Duodenal mucosa (tissue), 2 donors: ENCODE measurements around the gene UTP18.
"Not testable (repeated sequence)": the region's sequence is repeated elsewhere in the genome, so short reads cannot be mapped to it uniquely, and the experiment has no call there.

Experiments
- H3K27ac ChIP-seq: one replicate; pipeline ENCODE4 v1.7.0; 2013; ENCODE audit warnings: low read depth, low read length
- H3K27me3 ChIP-seq, 2 donors: one replicate each; pipeline ENCODE4 v1.7.0; 2013; ENCODE audit warnings: low read length in 2 of 2, control low read depth in 1 of 2; ENCODE audit not compliant: insufficient read depth in 2 of 2, control insufficient read depth in 1 of 2
- H3K36me3 ChIP-seq, 2 donors: one replicate each; pipeline ENCODE4 v1.7.0; 2013; ENCODE audit warnings: low read length in 2 of 2, control low read depth in 1 of 2; ENCODE audit not compliant: insufficient read depth in 2 of 2, control insufficient read depth in 1 of 2
- H3K4me1 ChIP-seq, 2 donors: one replicate each; pipeline ENCODE4 v1.7.0; 2013; ENCODE audit warnings: low read length in 2 of 2, control low read depth in 1 of 2; ENCODE audit not compliant: insufficient read depth in 2 of 2, control insufficient read depth in 1 of 2
- H3K4me3 ChIP-seq, 2 donors: one replicate each; pipeline ENCODE4 v1.7.0; 2013; ENCODE audit warnings: low read length in 2 of 2, low read depth in 1 of 2
- H3K9ac ChIP-seq, 2 donors: one replicate each; pipeline ENCODE4 v1.7.0; 2013; ENCODE audit warnings: low read length in 2 of 2, low read depth in 1 of 2
- H3K9me3 ChIP-seq, 2 donors: one replicate each; pipeline ENCODE4 v1.7.0; 2013; ENCODE audit warnings: low read length in 2 of 2, control low read depth in 1 of 2; ENCODE audit not compliant: control insufficient read depth in 1 of 2

Gene UTP18

GRCh38 chr17:51279183-51279582, 18.8 kb downstream of the UTP18 start:
- peaks cover 23 to 72% of the 10 kb centered on the region in 2 donors for H3K36me3 ChIP-seq

GRCh38 chr17:51287412-51287811, 27.1 kb downstream of the UTP18 start:
- Histone ChIP-seq H3K4me3 (no peak overlapping the region), H3K36me3 (peaks cover 18 to 66% of the 10 kb centered on the region in 2 donors), H3K27ac (no peak overlapping the region), H3K4me1 (no peaks in the 10 kb centered on the region), H3K9ac (no peak overlapping the region), H3K27me3 (no peaks in the 10 kb centered on the region), H3K9me3 (no peaks in the 10 kb centered on the region)

More at GRCh38 chr17:51279183-51279582, 18.8 kb downstream of the UTP18 start:
- H3K27ac ChIP-seq, result no peak overlapping the region
- no peak overlapping the region for H3K9ac ChIP-seq
- H3K4me1 ChIP-seq, result no peaks in the 10 kb centered on the region
- no peak overlapping the region for H3K4me3 ChIP-seq
- no peaks in the 10 kb centered on the region for H3K9me3 ChIP-seq
- no peaks in the 10 kb centered on the region for H3K27me3 ChIP-seq

DNA sequence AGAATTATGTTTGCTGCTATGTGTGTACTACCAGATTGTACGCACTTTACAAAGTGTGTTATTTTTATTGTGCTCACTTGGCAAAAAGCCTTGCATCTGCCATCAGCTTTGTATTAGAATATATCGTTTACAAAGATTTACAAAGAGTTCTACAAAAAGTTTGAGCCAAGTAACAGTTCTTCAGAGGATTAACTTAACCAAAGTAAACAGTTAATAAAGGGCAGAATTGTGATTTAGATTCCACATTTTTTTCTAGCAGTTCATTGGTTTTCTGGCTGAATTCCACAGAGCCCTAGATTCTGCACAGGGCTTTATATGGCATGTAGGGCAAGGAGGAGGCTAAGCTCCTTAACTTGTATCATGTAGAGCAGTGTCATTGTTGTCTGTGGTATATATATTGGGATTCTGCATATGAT, 29.4 kb downstream of the UTP18 start:
- no peak overlapping the region for H3K9ac ChIP-seq
- no peak overlapping the region for H3K4me3 ChIP-seq
- no peaks in the 10 kb centered on the region for H3K27me3 ChIP-seq
- no peaks in the 10 kb centered on the region for H3K9me3 ChIP-seq
- no peak overlapping the region for H3K27ac ChIP-seq
- H3K4me1 ChIP-seq, result no peaks in the 10 kb centered on the region
- peaks cover 18 to 71% of the 10 kb centered on the region in 2 donors for H3K36me3 ChIP-seq

DNA sequence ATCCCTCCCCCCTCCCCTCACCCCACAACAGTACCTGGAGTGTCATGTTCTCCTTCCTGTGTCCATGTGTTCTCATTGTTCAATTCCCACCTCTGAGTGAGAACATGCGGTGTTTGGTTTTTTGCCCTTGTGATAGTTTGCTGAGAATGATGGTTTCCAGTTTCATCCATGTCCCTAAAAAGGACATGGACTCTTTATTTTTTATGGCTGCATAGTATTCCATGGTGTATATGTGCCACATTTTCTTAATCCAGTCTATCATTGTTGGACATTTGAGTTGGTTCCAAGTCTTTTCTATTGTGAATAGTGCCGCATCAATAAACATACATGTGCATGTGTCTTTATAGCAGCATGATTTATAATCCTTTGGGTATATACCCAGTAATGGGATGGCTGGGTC, 34.0 kb downstream of the UTP18 start:
- peaks cover 13 to 45% of the 10 kb centered on the region in 2 donors for H3K36me3 ChIP-seq
- not testable (repeated sequence) for H3K27ac ChIP-seq, H3K9me3 ChIP-seq, H3K27me3 ChIP-seq, H3K4me3 ChIP-seq, H3K9ac ChIP-seq, H3K4me1 ChIP-seq

GRCh38 chr17:51298508-51299371, 38.4 kb downstream of the UTP18 start:
- Histone ChIP-seq H3K4me1 (peaks cover 0 to 5% of the 10 kb centered on the region in 2 donors), H3K27ac (no peak overlapping the region), H3K27me3 (no peaks in the 10 kb centered on the region), H3K4me3 (no peak overlapping the region), H3K9me3 (no peaks in the 10 kb centered on the region), H3K36me3 (peaks cover 10 to 12% of the 10 kb centered on the region in 2 donors), H3K9ac (no peak overlapping the region)

- no peak overlapping the region for H3K9ac ChIP-seq
- H3K4me3 ChIP-seq, result no peak overlapping the region
- H3K27ac ChIP-seq, result no peak overlapping the region
- H3K4me1 ChIP-seq, result peaks cover 0 to 5% of the 10 kb centered on the region in 2 donors
- peaks cover 10% of the 10 kb centered on the region in 2 donors for H3K36me3 ChIP-seq
- no peaks in the 10 kb centered on the region for H3K9me3 ChIP-seq
- no peaks in the 10 kb centered on the region for H3K27me3 ChIP-seq
Measured at GRCh38 chr17:51299859-51300258, 39.5 kb downstream of the UTP18 start.

GRCh38 chr17:51305182-51305581, 44.8 kb downstream of the UTP18 start:
- H3K36me3 ChIP-seq, result no peaks in the 10 kb centered on the region
- H3K4me3 ChIP-seq, result no peak overlapping the region
- no peaks in the 10 kb centered on the region for H3K9me3 ChIP-seq
- no peaks in the 10 kb centered on the region for H3K27me3 ChIP-seq
- no peaks in the 10 kb centered on the region for H3K4me1 ChIP-seq
- no peak overlapping the region for H3K9ac ChIP-seq
- H3K27ac ChIP-seq, result no peak overlapping the region

DNA sequence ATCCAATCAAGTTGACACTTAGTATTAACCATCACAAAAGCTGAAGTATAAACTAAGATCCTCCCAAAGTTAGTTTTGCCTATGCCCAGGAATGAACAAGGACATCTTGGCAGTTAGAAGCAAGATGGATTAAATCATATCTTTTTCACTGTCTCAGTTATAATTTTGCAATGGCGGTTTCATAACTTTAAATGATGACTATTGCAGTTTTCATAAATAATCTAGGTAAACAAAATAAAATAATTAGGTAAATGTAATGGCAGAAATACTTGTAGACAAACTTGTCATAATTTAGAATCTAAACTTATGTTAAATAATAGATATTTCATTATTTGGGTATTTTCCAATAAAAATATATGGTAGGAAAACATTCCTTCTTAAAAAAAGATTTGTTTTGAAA, 51.7 kb downstream of the UTP18 start:
- not testable (repeated sequence) for H3K36me3 ChIP-seq, H3K4me3 ChIP-seq, H3K27ac ChIP-seq, H3K9ac ChIP-seq, H3K27me3 ChIP-seq, H3K9me3 ChIP-seq, H3K4me1 ChIP-seq

DNA sequence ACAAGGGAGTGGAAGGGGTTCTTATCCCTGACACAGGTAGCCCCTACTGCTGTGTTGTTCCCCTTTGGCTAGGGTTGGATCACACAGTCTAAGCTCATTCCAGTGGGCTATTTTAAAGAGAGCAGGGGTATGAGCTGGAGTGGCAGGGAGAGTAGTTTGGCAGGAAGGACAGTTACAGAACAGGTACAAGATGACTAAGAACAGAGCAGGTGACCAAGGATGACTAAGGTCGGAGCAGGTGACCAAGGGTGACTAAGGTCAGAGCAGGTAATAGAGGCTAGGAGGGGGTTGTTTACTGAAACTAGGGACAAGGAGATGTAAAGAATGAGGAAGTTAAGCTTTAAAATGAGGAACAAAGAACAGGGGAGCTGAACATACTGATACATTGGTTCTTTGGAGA, 58.8 kb downstream of the UTP18 start:
- Histone ChIP-seq H3K9me3 (peaks cover 0 to 3% of the 10 kb centered on the region in 2 donors), H3K36me3 (no peaks in the 10 kb centered on the region), H3K27me3 (no peaks in the 10 kb centered on the region), H3K4me1 (no peaks in the 10 kb centered on the region), H3K4me3 (no peak overlapping the region), H3K27ac (no peak overlapping the region), H3K9ac (no peak overlapping the region)

GRCh38 chr17:51322390-51323029, 62.2 kb downstream of the UTP18 start:
- no peak overlapping the region for H3K4me3 ChIP-seq
- peaks cover 0 to 3% of the 10 kb centered on the region in 2 donors for H3K9me3 ChIP-seq
- H3K27ac ChIP-seq, result no peak overlapping the region
- H3K9ac ChIP-seq, result no peak overlapping the region
- no peaks in the 10 kb centered on the region for H3K4me1 ChIP-seq
- H3K36me3 ChIP-seq, result no peaks in the 10 kb centered on the region
- H3K27me3 ChIP-seq, result peaks cover 0 to 4% of the 10 kb centered on the region in 2 donors
